Measurements from ENCODE around the gene GDPD4. TPM values are rescaled to one million over a fixed set of nuclear protein-coding genes. Genes with fewer than 3 reads are reported as not detected.
A peak's percentile ranks its signal among the peaks of the same experiment; 100 is the strongest.

Gene GDPD4
- total RNA-seq, 2 donors from 2014 or later, result not detected

GRCh38 chr11:77211040-77211451, 90.4 kb downstream of the GDPD4 start:
- Mint-ChIP-seq H3K9me3 (no peaks in the 10 kb centered on the region), H3K27me3 (ENCODE audit: insufficient read depth) (peaks cover 5% of the 10 kb centered on the region), H3K36me3 (ENCODE audit: low read depth) (no peaks in the 10 kb centered on the region), H3K4me3 (no peak overlapping the region), H3K4me1 (peaks cover 7% of the 10 kb centered on the region), H3K27ac (no peak overlapping the region)
- Histone ChIP-seq H3K36me3 (ENCODE audit: control insufficient read depth, insufficient read depth, low read length) (no peaks in the 10 kb centered on the region), H3K9ac (ENCODE audit: extremely low read depth, low read length, poor library complexity, severe bottlenecking) (no peak overlapping the region), H3K27ac (ENCODE audit: low read depth, low read length) (no peak overlapping the region), H3K4me1 (ENCODE audit: control insufficient read depth, insufficient read depth, low read length) (no peaks in the 10 kb centered on the region), H3K4me3 (ENCODE audit: low read length) (no peak overlapping the region), H3K9me3 (ENCODE audit: control insufficient read depth, low read length) (no peaks in the 10 kb centered on the region), H3K27me3 (ENCODE audit: control insufficient read depth, insufficient read depth, low read length, poor library complexity, severe bottlenecking) (no peaks in the 10 kb centered on the region)
- WGBS, 2 experiments (ENCODE audit: insufficient coverage in 1 of 2, insufficient read length in 1 of 2), result 93 to 98% methylated on average over 6 to 14 of the region's 14 CpGs
- no peak for DNase-seq
- no peak for TF ChIP-seq CTCF (conservative IDR thresholded peaks at IDR 0.05)

- Mint-ChIP-seq H3K27me3 (ENCODE audit: insufficient read depth) (peaks cover 5% of the 10 kb centered on the region), H3K4me3 (no peak overlapping the region), H3K9me3 (no peaks in the 10 kb centered on the region), H3K4me1 (peaks cover 7% of the 10 kb centered on the region), H3K36me3 (ENCODE audit: low read depth) (no peaks in the 10 kb centered on the region), H3K27ac (no peak overlapping the region)
- no peaks in the 10 kb centered on the region for H3K4me1 ChIP-seq (ENCODE audit: control insufficient read depth, insufficient read depth, low read length)
- H3K9ac ChIP-seq (ENCODE audit: extremely low read depth, low read length, poor library complexity, severe bottlenecking), result no peak overlapping the region
- no peaks in the 10 kb centered on the region for H3K36me3 ChIP-seq (ENCODE audit: control insufficient read depth, insufficient read depth, low read length)
- no peak for TF ChIP-seq CTCF (conservative IDR thresholded peaks at IDR 0.05)
- H3K27ac ChIP-seq (ENCODE audit: low read depth, low read length), result no peak overlapping the region
- H3K9me3 ChIP-seq (ENCODE audit: control insufficient read depth, low read length), result no peaks in the 10 kb centered on the region
- DNase-seq, result no peak
- 94 to 97% methylated on average over 4 of the region's 4 CpGs for WGBS, 2 experiments (ENCODE audit: insufficient coverage in 1 of 2, insufficient read length in 1 of 2)
- H3K27me3 ChIP-seq (ENCODE audit: control insufficient read depth, insufficient read depth, low read length, poor library complexity, severe bottlenecking), result no peaks in the 10 kb centered on the region
- no peak overlapping the region for H3K4me3 ChIP-seq (ENCODE audit: low read length)
These were observed 91.8 kb downstream of the GDPD4 start for GRCh38 chr11:77209663-77210062.

- Histone ChIP-seq H3K27ac (ENCODE audit: low read depth, low read length) (no peak overlapping the region), H3K9me3 (ENCODE audit: control insufficient read depth, low read length) (no peaks in the 10 kb centered on the region), H3K36me3 (ENCODE audit: control insufficient read depth, insufficient read depth, low read length) (no peaks in the 10 kb centered on the region), H3K4me1 (ENCODE audit: control insufficient read depth, insufficient read depth, low read length) (no peaks in the 10 kb centered on the region), H3K27me3 (ENCODE audit: control insufficient read depth, insufficient read depth, low read length, poor library complexity, severe bottlenecking) (no peaks in the 10 kb centered on the region), H3K4me3 (ENCODE audit: low read length) (no peak overlapping the region), H3K9ac (ENCODE audit: extremely low read depth, low read length, poor library complexity, severe bottlenecking) (no peak overlapping the region)
- H3K4me1 Mint-ChIP-seq, result peaks cover 7% of the 10 kb centered on the region
- no peak overlapping the region for H3K27ac Mint-ChIP-seq
- WGBS, 2 experiments (ENCODE audit: insufficient coverage in 1 of 2, insufficient read length in 1 of 2), result 90 to 100% methylated on average over 7 to 11 of the region's 11 CpGs
- H3K4me3 Mint-ChIP-seq, result no peak overlapping the region
- no peaks in the 10 kb centered on the region for H3K36me3 Mint-ChIP-seq (ENCODE audit: low read depth)
- no peak for TF ChIP-seq CTCF (conservative IDR thresholded peaks at IDR 0.05)
- peaks cover 5% of the 10 kb centered on the region for H3K27me3 Mint-ChIP-seq (ENCODE audit: insufficient read depth)
- H3K9me3 Mint-ChIP-seq, result no peaks in the 10 kb centered on the region
- peak; percentile 24 for DNase-seq
These were observed 93.0 kb downstream of the GDPD4 start for GRCh38 chr11:77208535-77208934.
